A549 (cell line): Measurements from ENCODE around the gene GLDC. TPM values are rescaled to one million over a fixed set of nuclear protein-coding genes. Genes with fewer than 3 reads are reported as not detected.

Source experiments
- ATAC-seq, 2 experiments: fragments of 200-7000 bp in 1 of 2; fragments of >200 bp in 1 of 2; cut with Nextera tagmentation in 1 of 2; cut with Tn5 transposase in 1 of 2; 3 replicates each; pipeline versions ENCODE4 v1.8.0 to v1.9.1; 2018 to 2020; ENCODE audit warnings: mild to moderate bottlenecking in 1 of 2, moderate library complexity in 1 of 2
- CTCF ChIA-PET: fragments of 300-600 bp; sonication (Branson Sonifier 250); formaldehyde crosslinking; extraction: SDS; loops from one replicate; lab custom pipeline; 2021; ENCODE audit warnings: antibody characterized with exemption, inconsistent platforms; lab: Yijun Ruan, JAX
- POLR2A ChIA-PET: fragments of 350-600 bp; formaldehyde crosslinking; extraction: SDS; loops from one replicate; lab custom pipeline; 2021; ENCODE audit warnings: antibody characterized with exemption, inconsistent platforms; lab: Yijun Ruan, JAX
- DNase-seq, 2 experiments: peaks; one replicate each; pipeline versions ENCODE4 v3.0.0 to v3.0.0-alpha.2; 2011 to 2016; ENCODE audit warnings: low read depth in 1 of 2, low spot score in 1 of 2
- FAIRE-seq: peaks from 2 replicates; lab custom pipeline; 2011; peaks lifted over from hg19 to GRCh38; lab: Jason Lieb, UNC
- H3K27ac ChIP-seq, 2 experiments: fragments of >200 bp; sonication (Bioruptor Twin); formaldehyde crosslinking; 3 replicates each; pipeline ENCODE4 v1.5.1; 2016 to 2017
- H3K4me1 ChIP-seq: fragments of >200 bp; sonication (Bioruptor Twin); formaldehyde crosslinking; 3 replicates; pipeline ENCODE4 v1.6.1; 2016
- H3K4me2 ChIP-seq: fragments of >200 bp; sonication (Bioruptor Twin); formaldehyde crosslinking; 3 replicates; pipeline ENCODE4 v1.6.1; 2016
- H3K4me3 ChIP-seq: fragments of >200 bp; sonication (Bioruptor Twin); formaldehyde crosslinking; 3 replicates; pipeline ENCODE4 v1.5.1; 2016
- H3K9me3 ChIP-seq: fragments of >200 bp; sonication (Bioruptor Twin); formaldehyde crosslinking; 3 replicates; pipeline ENCODE4 v1.6.1; 2016
- BCL3 ChIP-seq: fragments of >200 bp; sonication (Bioruptor Twin); formaldehyde crosslinking; IDR thresholded peaks from 3 replicates; pipeline ENCODE4 v1.6.1; 2016
- CHD2 ChIP-seq: fragments of 150-350 bp; IDR thresholded peaks from 2 replicates; pipeline ENCODE4 v1.6.1; 2014; ENCODE audit warnings: low read length; ENCODE audit not compliant: partially characterized antibody
- CHD4 ChIP-seq: fragments of 200-600 bp; sonication (generic); IDR thresholded peaks from 2 replicates; pipeline ENCODE4 v1.6.1; 2016; ENCODE audit warnings: antibody characterized with exemption, mild to moderate bottlenecking, borderline replicate concordance
- E2F6 ChIP-seq: IDR thresholded peaks from 2 replicates; pipeline ENCODE4 v1.6.1; 2012; ENCODE audit warnings: low read depth, borderline replicate concordance
- FOSB ChIP-seq: fragments of 250-450 bp; sonication (Bioruptor Pico); IDR thresholded peaks from 2 replicates; pipeline ENCODE4 v1.5.0; 2020; ENCODE audit warnings: mild to moderate bottlenecking, moderate library complexity
- HDAC2 ChIP-seq: fragments of 200-600 bp; sonication (generic); IDR thresholded peaks from 2 replicates; pipeline ENCODE4 v1.6.1; 2016
- HES2 ChIP-seq: fragments of >200 bp; sonication (Bioruptor Twin); formaldehyde crosslinking; IDR thresholded peaks from 2 replicates; pipeline ENCODE4 v1.6.1; 2016
- HEYL ChIP-seq: fragments of 250-450 bp; sonication (Bioruptor Pico); IDR thresholded peaks from 2 replicates; pipeline ENCODE4 v1.8.0; 2021; ENCODE audit warnings: mild to moderate bottlenecking, moderate library complexity
- HOXA7 ChIP-seq: fragments of 250-450 bp; sonication (Bioruptor Pico); IDR thresholded peaks from 2 replicates; pipeline ENCODE4 v1.5.0; 2020; ENCODE audit warnings: mild to moderate bottlenecking, moderate library complexity
- HOXB5 ChIP-seq: fragments of 250-450 bp; sonication (Bioruptor Pico); IDR thresholded peaks from 2 replicates; pipeline ENCODE4 v1.5.0; 2020; ENCODE audit warnings: mild to moderate bottlenecking, moderate library complexity
- MYC ChIP-seq: IDR thresholded peaks from 2 replicates; pipeline ENCODE4 v1.6.1; 2012; ENCODE audit warnings: mild to moderate bottlenecking, inconsistent platforms, low read length, improper control_type of control experiment, borderline replicate concordance
- RAD21 ChIP-seq, 2 experiments: fragments of >200 bp in 1 of 2; sonication (Bioruptor Twin) in 1 of 2; formaldehyde crosslinking in 1 of 2; IDR thresholded peaks in 1 of 2; conservative IDR thresholded peaks in 1 of 2; 2 replicates in 1 of 2; 3 replicates in 1 of 2; pipeline ENCODE4 v1.6.1; 2012 to 2018; ENCODE audit warnings: inconsistent platforms in 1 of 2
- RARB ChIP-seq: fragments of 250-450 bp; sonication (Bioruptor Pico); IDR thresholded peaks from 2 replicates; pipeline ENCODE4 v1.8.0; 2021; ENCODE audit warnings: mild to moderate bottlenecking, moderate library complexity
- RCOR1 ChIP-seq: fragments of 150-350 bp; IDR thresholded peaks from 2 replicates; pipeline ENCODE4 v1.6.1; 2014; ENCODE audit warnings: antibody characterized with exemption, low read length, low read depth
- REST ChIP-seq: fragments of 200-600 bp; sonication (generic); IDR thresholded peaks from 2 replicates; pipeline ENCODE4 v1.6.1; 2016; ENCODE audit warnings: antibody characterized with exemption, mild to moderate bottlenecking, moderate library complexity
- RFX5 ChIP-seq: fragments of 450-650 bp; IDR thresholded peaks from 2 replicates; pipeline ENCODE4 v1.7.1; 2014; ENCODE audit warnings: antibody characterized with exemption, mild to moderate bottlenecking, moderate library complexity
- RNF2 ChIP-seq: fragments of 200-600 bp; sonication (generic); IDR thresholded peaks from 2 replicates; pipeline ENCODE4 v1.6.1; 2016; ENCODE audit warnings: low read depth, mild to moderate bottlenecking, antibody characterized with exemption, moderate library complexity, borderline replicate concordance
- SREBF2 ChIP-seq: fragments of 450-650 bp; IDR thresholded peaks from 2 replicates; pipeline ENCODE4 v1.6.1; 2014; ENCODE audit warnings: mild to moderate bottlenecking, moderate library complexity
- TFCP2L1 ChIP-seq: fragments of 250-450 bp; sonication (Bioruptor Pico); IDR thresholded peaks from 2 replicates; pipeline ENCODE4 v1.5.0; 2021; ENCODE audit warnings: mild to moderate bottlenecking
- TP53 ChIP-seq: fragments of 250-450 bp; sonication (Bioruptor Pico); IDR thresholded peaks from 2 replicates; pipeline ENCODE4 v1.5.0; 2021; ENCODE audit warnings: mild to moderate bottlenecking, moderate library complexity
- USF2 ChIP-seq: fragments of 450-650 bp; IDR thresholded peaks from 2 replicates; pipeline ENCODE4 v1.6.1; 2014; ENCODE audit warnings: antibody characterized with exemption
- ZFP36 ChIP-seq: fragments of 450-650 bp; IDR thresholded peaks from 2 replicates; pipeline ENCODE4 v1.6.1; 2014; ENCODE audit warnings: borderline replicate concordance; ENCODE audit not compliant: partially characterized antibody
- WGBS: methylation state at CpG from one replicate; pipeline ENCODE4 v1.1.6; 2017; ENCODE audit errors: missing lambda C conversion rate; 5-methylcytosine and 5-hydroxymethylcytosine counted together
- polyA plus RNA-seq, 4 experiments: library from polyadenylated mRNA; depleted of rRNA in 3 of 4; stranded (reverse); fragments of >200 nt; fragmentation: RNase III in 1 of 4; extraction: RNeasy Plus Mini Kit Qiagen cat#74134 plus additional on column Dnase treatment in 1 of 4; gene quantifications; 2 replicates in 3 of 4; 3 replicates in 1 of 4; pipeline ENCODE4 v1.2.3, GENCODE V29; 2011 to 2017

The GLDC gene
- polyA plus RNA-seq, 2 of the 4 experiments (the other 2 are of a cell fraction), result 16.7 to 18.8 TPM

- no peaks in the 10 kb centered on the region for H3K9me3 ChIP-seq
- ATAC-seq (peak in 1 of 2 experiments; percentile 39; a peak in 1 of 6 replicates), FAIRE-seq (no peak), DNase-seq (no peak)
- H3K4me2 ChIP-seq, result no peak overlapping the region
- WGBS, result 90% methylated on average over 3 of the region's 3 CpGs
- ChIA-PET POLR2A (no interaction called here), CTCF (interaction anchor here (0.7 to 2.5 kb wide), 3 partner anchors 12 to 184 kb away, joined by 3 to 9 read pairs (median 4); no protein-coding TSS in a partner anchor)
- H3K4me1 ChIP-seq, result no peaks in the 10 kb centered on the region
- no peak overlapping the region for H3K4me3 ChIP-seq
- TF ChIP-seq SREBF2, result no peak
- TF ChIP-seq ZFP36, result no peak
- TF ChIP-seq FOSB (CRISPR knock-in tag), result no peak
- TF ChIP-seq HOXA7 (CRISPR knock-in tag), result no peak
- TF ChIP-seq TFCP2L1, result no peak
- no peak for TF ChIP-seq HDAC2
- no peak for TF ChIP-seq RFX5
- TF ChIP-seq RAD21 (conservative IDR thresholded peaks at IDR 0.05 in 1 of 2, IDR thresholded peaks at IDR 0.05 in 1 of 2), result no peak
- H3K27ac ChIP-seq, result no peak overlapping the region
These were observed 93.5 kb downstream of the GLDC start for GRCh38 chr9:6552033-6552432.

GRCh38 chr9:6551136-6551535 lies 94.4 kb downstream of the GLDC start:
- ChIA-PET POLR2A (no interaction called here), CTCF (no interaction called here)
- 82% methylated on average over 2 of the region's 2 CpGs for WGBS
- no peak overlapping the region for H3K27ac ChIP-seq
- no peak overlapping the region for H3K4me3 ChIP-seq
- no peaks in the 10 kb centered on the region for H3K9me3 ChIP-seq
- no peak overlapping the region for H3K4me2 ChIP-seq
- FAIRE-seq (no peak), DNase-seq (no peak), ATAC-seq (no peak)
- TF ChIP-seq SREBF2, result no peak
- no peak for TF ChIP-seq USF2
- no peak for TF ChIP-seq HEYL (CRISPR knock-in tag)
- TF ChIP-seq TP53 (CRISPR knock-in tag), result no peak
- TF ChIP-seq MYC, result no peak
- TF ChIP-seq HES2, result no peak
- TF ChIP-seq E2F6, result no peak
- TF ChIP-seq REST, result no peak
- no peak for TF ChIP-seq HOXB5 (CRISPR knock-in tag)
- no peak for TF ChIP-seq TFCP2L1
- TF ChIP-seq RARB (CRISPR knock-in tag), result no peak
- TF ChIP-seq CHD2, result no peak
- no peak for TF ChIP-seq FOSB (CRISPR knock-in tag)
- no peak for TF ChIP-seq CHD4
- TF ChIP-seq RCOR1, result no peak
- no peak for TF ChIP-seq RNF2
- TF ChIP-seq BCL3, result no peak
- no peaks in the 10 kb centered on the region for H3K4me1 ChIP-seq
